Glutamatergic neuron (in vitro differentiated cells): Measurements from ENCODE around the gene TAC3. TPM values are rescaled to one million over a fixed set of nuclear protein-coding genes. Genes with fewer than 3 reads are reported as not detected.

Experiments
- DNase-seq: peaks from one replicate; pipeline ENCODE4 v3.0.0; 2022
- H3K27ac Mint-ChIP-seq: one replicate; pipeline ENCODE4 v1.8.0; 2020; ENCODE audit warnings: mild to moderate bottlenecking, mixed read lengths, inconsistent platforms; ENCODE audit not compliant: unreplicated experiment
- H3K27me3 Mint-ChIP-seq: one replicate; pipeline ENCODE4 v1.8.0; 2020; ENCODE audit warnings: mild to moderate bottlenecking, moderate library complexity, mixed read lengths, inconsistent platforms; ENCODE audit not compliant: unreplicated experiment
- H3K36me3 Mint-ChIP-seq: one replicate; pipeline ENCODE4 v1.8.0; 2020; ENCODE audit warnings: mild to moderate bottlenecking, mixed read lengths, inconsistent platforms; ENCODE audit not compliant: unreplicated experiment
- H3K4me1 Mint-ChIP-seq: one replicate; pipeline ENCODE4 v1.8.0; 2020; ENCODE audit warnings: mild to moderate bottlenecking, low read depth, mixed read lengths, inconsistent platforms; ENCODE audit not compliant: unreplicated experiment
- H3K4me3 Mint-ChIP-seq: one replicate; pipeline ENCODE4 v1.8.0; 2020; ENCODE audit warnings: mild to moderate bottlenecking, mixed read lengths, inconsistent platforms; ENCODE audit not compliant: unreplicated experiment
- H3K9me3 Mint-ChIP-seq: one replicate; pipeline ENCODE4 v1.8.0; 2020; ENCODE audit warnings: mild to moderate bottlenecking, moderate library complexity, mixed read lengths, inconsistent platforms; ENCODE audit not compliant: unreplicated experiment
- total RNA-seq: library from RNA; stranded (reverse); fragmentation: NEBNext Ultra II Directional; extraction: Animal tissue kit (Norgen Biotek cat#: 25700); gene quantifications from one replicate; pipeline ENCODE4 v1.2.1, GENCODE V29; 2021; ENCODE audit not compliant: unreplicated experiment
- TF ChIP-seq, protein P1 (sequence below): fragments of 200-600 bp; sonication (generic); IDR thresholded peaks from one replicate; pipeline ENCODE4 v1.5.0; 2021; ENCODE audit not compliant: partially characterized antibody, unreplicated experiment

Gene TAC3
- total RNA-seq, 1 donor from 2014 or later, result 0.74 TPM

DNA sequence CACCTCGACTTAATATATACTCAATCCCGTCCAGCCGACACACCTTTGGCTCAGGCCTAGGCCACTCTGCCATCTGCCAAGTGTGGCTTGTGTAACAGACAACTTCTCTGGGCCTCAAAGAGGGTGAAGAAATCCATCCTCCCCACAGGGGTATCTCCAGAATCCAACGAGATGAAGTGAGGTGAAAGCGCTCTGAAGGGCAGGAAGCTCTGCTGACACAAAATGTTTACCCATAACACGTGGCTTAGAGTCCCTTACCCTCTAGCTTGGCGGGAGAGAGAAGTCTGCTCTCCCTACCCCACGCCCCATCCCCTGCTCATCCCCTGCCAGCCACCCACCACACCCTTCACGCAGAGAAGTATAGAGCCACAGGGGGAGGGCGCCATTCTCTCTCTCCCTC is 23.0 kb downstream of the TAC3 start:
- no peak for DNase-seq
- TF ChIP-seq, protein P1, sequence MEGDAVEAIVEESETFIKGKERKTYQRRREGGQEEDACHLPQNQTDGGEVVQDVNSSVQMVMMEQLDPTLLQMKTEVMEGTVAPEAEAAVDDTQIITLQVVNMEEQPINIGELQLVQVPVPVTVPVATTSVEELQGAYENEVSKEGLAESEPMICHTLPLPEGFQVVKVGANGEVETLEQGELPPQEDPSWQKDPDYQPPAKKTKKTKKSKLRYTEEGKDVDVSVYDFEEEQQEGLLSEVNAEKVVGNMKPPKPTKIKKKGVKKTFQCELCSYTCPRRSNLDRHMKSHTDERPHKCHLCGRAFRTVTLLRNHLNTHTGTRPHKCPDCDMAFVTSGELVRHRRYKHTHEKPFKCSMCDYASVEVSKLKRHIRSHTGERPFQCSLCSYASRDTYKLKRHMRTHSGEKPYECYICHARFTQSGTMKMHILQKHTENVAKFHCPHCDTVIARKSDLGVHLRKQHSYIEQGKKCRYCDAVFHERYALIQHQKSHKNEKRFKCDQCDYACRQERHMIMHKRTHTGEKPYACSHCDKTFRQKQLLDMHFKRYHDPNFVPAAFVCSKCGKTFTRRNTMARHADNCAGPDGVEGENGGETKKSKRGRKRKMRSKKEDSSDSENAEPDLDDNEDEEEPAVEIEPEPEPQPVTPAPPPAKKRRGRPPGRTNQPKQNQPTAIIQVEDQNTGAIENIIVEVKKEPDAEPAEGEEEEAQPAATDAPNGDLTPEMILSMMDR, result no peak
- Mint-ChIP-seq H3K27me3 (peaks cover 3% of the 10 kb centered on the region), H3K27ac (no peak overlapping the region), H3K36me3 (peaks cover 9% of the 10 kb centered on the region), H3K4me1 (peaks cover 18% of the 10 kb centered on the region), H3K4me3 (peak overlapping the region; percentile 64), H3K9me3 (peaks cover 5% of the 10 kb centered on the region)

DNA sequence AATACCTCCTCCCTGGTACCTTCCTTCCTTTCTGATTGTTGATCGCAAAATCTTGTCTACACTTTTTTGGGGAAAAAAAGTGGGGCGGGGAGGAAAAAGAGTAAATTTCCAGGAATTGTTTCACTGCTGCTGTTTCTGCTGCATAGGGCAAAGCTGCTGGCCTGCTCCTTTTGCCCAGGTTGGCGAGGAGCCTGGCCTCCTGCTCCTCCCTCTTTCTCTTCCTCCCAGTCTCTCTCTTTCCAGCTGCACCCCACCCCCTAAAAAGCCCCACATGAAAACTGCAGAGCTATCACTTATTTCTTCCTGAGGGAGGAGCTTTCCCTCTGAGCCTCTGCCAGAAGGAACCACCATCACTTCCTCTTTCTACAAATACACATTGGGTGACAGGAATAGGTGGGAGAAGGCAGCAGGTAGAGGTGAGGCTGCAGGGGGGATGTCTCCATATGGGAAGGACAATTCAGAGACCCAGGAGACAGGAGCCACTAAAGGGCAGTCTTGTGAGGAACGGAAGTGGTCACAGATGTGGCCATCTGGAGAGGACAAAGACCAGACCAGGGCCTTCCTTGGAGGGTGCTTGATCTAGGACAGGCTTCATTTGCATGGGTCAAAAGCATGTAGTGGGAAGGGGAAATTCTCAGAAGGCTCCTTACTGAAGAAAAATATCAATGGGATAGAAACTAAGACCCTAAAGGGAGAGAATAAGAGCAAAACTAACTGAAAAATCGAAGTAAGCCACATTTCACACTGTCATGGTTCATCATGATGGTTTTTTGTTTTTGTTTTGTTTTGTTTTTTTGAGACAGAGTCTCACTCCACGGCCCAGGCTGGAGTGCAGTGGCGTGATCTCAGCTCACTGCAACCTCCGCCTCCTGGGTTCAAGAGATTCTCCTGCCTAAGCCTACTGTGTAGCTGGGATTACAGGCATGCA is 24.7 kb downstream of the TAC3 start:
- Mint-ChIP-seq H3K4me3 (no peak overlapping the region), H3K9me3 (peaks cover 5% of the 10 kb centered on the region), H3K4me1 (peaks cover 4% of the 10 kb centered on the region), H3K36me3 (peaks cover 7% of the 10 kb centered on the region), H3K27me3 (peaks cover 5% of the 10 kb centered on the region), H3K27ac (no peak overlapping the region)
- no peak for DNase-seq
- TF ChIP-seq, protein P1, result no peak

DNA sequence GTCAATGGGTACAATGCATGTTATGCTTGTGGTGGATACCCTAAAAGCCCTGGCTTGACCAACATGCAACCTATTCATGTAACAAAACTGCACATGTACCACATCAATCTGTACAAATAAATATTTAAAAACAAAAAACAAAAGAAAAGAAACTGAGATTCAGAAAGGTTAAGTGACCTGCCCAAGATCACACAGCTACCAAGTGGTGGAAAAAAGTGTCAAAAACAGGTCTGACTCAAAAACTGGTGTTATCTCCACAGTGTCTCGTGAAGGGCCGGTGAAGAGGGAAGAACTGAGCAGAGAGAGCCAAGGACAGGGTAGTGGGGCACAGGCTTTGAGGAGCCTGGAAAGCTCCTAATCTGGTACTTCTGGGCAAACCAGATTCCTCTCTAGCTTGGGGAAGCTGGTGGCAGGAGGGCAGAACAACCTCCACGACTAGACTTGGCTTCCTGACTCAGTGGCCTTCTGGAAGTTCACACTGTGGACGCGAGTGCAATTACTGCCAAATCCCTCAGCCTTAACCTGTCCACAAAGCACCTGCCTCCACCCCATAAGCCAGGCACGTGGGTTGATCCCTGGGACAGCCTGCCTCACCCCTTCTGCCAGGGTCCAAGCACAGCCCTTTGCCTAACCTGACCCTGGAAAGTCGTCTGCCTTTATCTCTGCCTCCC is 25.5 kb downstream of the TAC3 start:
- Mint-ChIP-seq H3K36me3 (peaks cover 1% of the 10 kb centered on the region), H3K4me3 (no peak overlapping the region), H3K4me1 (peaks cover 4% of the 10 kb centered on the region), H3K9me3 (peaks cover 7% of the 10 kb centered on the region), H3K27ac (no peak overlapping the region), H3K27me3 (peaks cover 6% of the 10 kb centered on the region)
- TF ChIP-seq, protein P1, result no peak
- no peak for DNase-seq

DNA sequence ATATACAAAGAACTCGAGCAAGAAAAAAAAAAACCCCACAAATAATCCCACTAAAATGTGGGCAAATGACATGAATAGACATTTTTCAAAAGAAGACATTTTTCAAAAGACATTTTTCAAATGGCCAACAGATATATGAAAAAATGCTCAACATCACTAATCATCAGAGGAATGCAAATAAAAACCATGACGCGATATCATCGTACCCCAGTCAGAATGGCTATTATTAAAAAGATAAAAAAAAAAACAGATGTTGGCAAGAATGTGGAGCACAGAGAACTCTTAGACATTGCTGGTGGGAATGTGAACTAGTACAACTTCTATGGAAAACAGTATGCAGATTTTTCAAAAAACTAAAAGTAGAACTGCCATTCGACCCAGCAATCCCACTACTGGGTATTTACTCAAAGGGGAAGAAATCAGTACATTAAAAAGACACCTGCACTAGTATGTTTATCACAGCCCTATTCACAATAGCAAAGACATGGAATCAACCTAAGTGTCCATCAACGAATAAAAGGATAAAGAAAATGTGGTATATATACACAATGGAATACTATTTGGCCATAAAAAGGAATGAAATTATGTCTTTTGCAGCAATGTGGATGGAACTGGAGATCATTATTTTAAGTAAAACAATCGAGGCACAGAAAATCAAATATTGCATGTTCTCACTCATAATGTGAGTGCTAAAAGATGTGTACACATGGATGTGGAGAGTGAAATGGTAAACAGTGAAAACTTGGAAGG is 26.3 kb downstream of the TAC3 start:
- Mint-ChIP-seq H3K4me1 (peaks cover 4% of the 10 kb centered on the region), H3K27me3 (peaks cover 6% of the 10 kb centered on the region), H3K9me3 (peaks cover 7% of the 10 kb centered on the region), H3K27ac (no peak overlapping the region), H3K4me3 (no peak overlapping the region), H3K36me3 (no peaks in the 10 kb centered on the region)
- DNase-seq, result no peak
- TF ChIP-seq, protein P1, result no peak
